Breast epithelium (tissue), 4 donors: Measurements from ENCODE around the gene SERPINA1. TPM values are rescaled to one million over a fixed set of nuclear protein-coding genes. Genes with fewer than 3 reads are reported as not detected.

Experiments used
- DNase-seq, 2 donors: peaks; one replicate each; pipeline ENCODE4 v3.0.0-alpha.2; 2019; ENCODE audit warnings: low spot score in 2 of 2
- H3K27ac ChIP-seq, 2 donors: fragments of 200-600 bp; sonication (generic) in 1 of 2; one replicate each; pipeline ENCODE4 v1.5.1; 2016 to 2019; ENCODE audit warnings: mild to moderate bottlenecking in 1 of 2
- H3K27me3 ChIP-seq, 2 donors: fragments of 200-600 bp; sonication (generic) in 1 of 2; one replicate each; pipeline versions ENCODE4 v1.5.1 to v1.6.0; 2017 to 2019; ENCODE audit warnings: control low read depth in 1 of 2, mild to moderate bottlenecking in 1 of 2
- H3K36me3 ChIP-seq: fragments of 200-600 bp; one replicate; pipeline ENCODE4 v1.5.1; 2019
- H3K4me1 ChIP-seq, 2 donors: fragments of 200-600 bp; sonication (generic); one replicate each; pipeline ENCODE4 v1.5.1; 2016 to 2019; ENCODE audit warnings: control low read depth in 1 of 2
- H3K4me3 ChIP-seq, 3 donors: fragments of 200-600 bp; sonication (generic); 1 replicate in 2 of 3; 2 replicates in 1 of 3; pipeline ENCODE4 v1.5.1; 2016 to 2019; ENCODE audit warnings: mild to moderate bottlenecking in 3 of 3, moderate library complexity in 2 of 3
- H3K9me3 ChIP-seq, 2 donors: fragments of 200-600 bp; sonication (generic) in 1 of 2; one replicate each; pipeline ENCODE4 v1.5.1; 2016 to 2019; ENCODE audit warnings: control low read depth in 1 of 2
- CTCF ChIP-seq, 3 donors: fragments of 450-650 bp; IDR thresholded peaks; one replicate each; pipeline ENCODE4 v1.5.1; 2016 to 2017; ENCODE audit warnings: antibody characterized with exemption in 3 of 3, mild to moderate bottlenecking in 3 of 3, moderate library complexity in 3 of 3
- POLR2A ChIP-seq: fragments of 450-650 bp; IDR thresholded peaks from one replicate; pipeline ENCODE4 v1.6.1; 2016; ENCODE audit warnings: antibody characterized with exemption, mild to moderate bottlenecking, moderate library complexity
- POLR2AphosphoS5 ChIP-seq, 3 donors: sonication (generic); formaldehyde crosslinking; IDR thresholded peaks; one replicate each; pipeline ENCODE4 v1.6.1; 2017; ENCODE audit warnings: antibody characterized with exemption in 3 of 3
- intact Hi-C: fragments of 100-400 bp; cut with DNase I; formaldehyde crosslinking; loops from one replicate; pipeline ENCODE4 v1.15.1; 2023; ENCODE audit warnings: low total_unique reads
- total RNA-seq, 3 donors: library from RNA; depleted of rRNA; stranded (reverse); fragments of >200 nt; gene quantifications; one replicate each; pipeline ENCODE4 v1.1.0, GENCODE V29; 2016

SERPINA1 gene
- total RNA-seq, 3 donors from 2014 or later = 7.5 to 200 (median 42.6) TPM

- peak overlapping the region in 2 of 3 donors; percentile 0 to 26 for H3K4me3 ChIP-seq
- DNase-seq = peak in 1 of 2 donors; percentile 45
- no peaks in the 10 kb centered on the region for H3K4me1 ChIP-seq
- no peaks in the 10 kb centered on the region for H3K9me3 ChIP-seq
- H3K27ac ChIP-seq = peak overlapping the region; percentile 37 to 79
- H3K36me3 ChIP-seq = no peaks in the 10 kb centered on the region
- intact Hi-C loops = no loop called here
- TF ChIP-seq CTCF (IDR thresholded peaks at IDR 0.05) = no peak
- no peak for TF ChIP-seq POLR2AphosphoS5 (IDR thresholded peaks at IDR 0.05)
- TF ChIP-seq POLR2A = no peak
- no peaks in the 10 kb centered on the region for H3K27me3 ChIP-seq
Observed at GRCh38 chr14:94390372-94391086, 2.1 kb upstream of the SERPINA1 start.

- no peaks in the 10 kb centered on the region for H3K27me3 ChIP-seq
- no peak for DNase-seq
- no peaks in the 10 kb centered on the region for H3K36me3 ChIP-seq
- intact Hi-C loops = no loop called here
- no peaks in the 10 kb centered on the region for H3K4me1 ChIP-seq
- no peaks in the 10 kb centered on the region for H3K9me3 ChIP-seq
- H3K27ac ChIP-seq = peak overlapping the region in 1 of 2 donors; percentile 79
- peak overlapping the region in 2 of 3 donors; percentile 0 to 26 for H3K4me3 ChIP-seq
- no peak for TF ChIP-seq CTCF (IDR thresholded peaks at IDR 0.05)
- TF ChIP-seq POLR2AphosphoS5 (IDR thresholded peaks at IDR 0.05) = no peak
- TF ChIP-seq POLR2A = no peak
Observed at GRCh38 chr14:94389731-94390371, 1.4 kb upstream of the SERPINA1 start.

DNA sequence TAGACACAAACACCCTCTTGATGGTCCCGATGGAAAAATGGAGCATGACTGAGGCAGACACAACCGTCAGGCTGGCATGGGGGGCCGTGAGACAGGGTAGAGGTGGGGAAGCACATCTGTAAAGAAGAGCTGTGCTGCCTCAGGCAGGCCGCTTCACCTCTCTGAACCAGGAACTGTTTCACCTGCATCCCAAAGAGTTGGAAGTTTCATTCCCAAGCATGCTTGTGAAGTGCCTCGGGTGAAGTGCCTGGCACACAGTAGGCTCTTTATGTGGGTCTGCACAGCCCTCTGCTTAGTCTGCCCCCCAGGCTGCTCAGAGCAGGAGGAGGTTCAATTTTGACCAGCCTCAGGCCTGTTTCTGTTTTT is 685 bp upstream of the SERPINA1 start:
- no peak overlapping the region for H3K4me3 ChIP-seq
- no peaks in the 10 kb centered on the region for H3K36me3 ChIP-seq
- peak overlapping the region in 1 of 2 donors; percentile 52 for H3K27ac ChIP-seq
- intact Hi-C loops = no loop called here
- H3K9me3 ChIP-seq = no peaks in the 10 kb centered on the region
- no peak for TF ChIP-seq POLR2AphosphoS5 (IDR thresholded peaks at IDR 0.05)
- no peak for TF ChIP-seq POLR2A
- TF ChIP-seq CTCF (IDR thresholded peaks at IDR 0.05) = no peak
- no peak for DNase-seq
- no peaks in the 10 kb centered on the region for H3K27me3 ChIP-seq
- H3K4me1 ChIP-seq = no peaks in the 10 kb centered on the region

DNA sequence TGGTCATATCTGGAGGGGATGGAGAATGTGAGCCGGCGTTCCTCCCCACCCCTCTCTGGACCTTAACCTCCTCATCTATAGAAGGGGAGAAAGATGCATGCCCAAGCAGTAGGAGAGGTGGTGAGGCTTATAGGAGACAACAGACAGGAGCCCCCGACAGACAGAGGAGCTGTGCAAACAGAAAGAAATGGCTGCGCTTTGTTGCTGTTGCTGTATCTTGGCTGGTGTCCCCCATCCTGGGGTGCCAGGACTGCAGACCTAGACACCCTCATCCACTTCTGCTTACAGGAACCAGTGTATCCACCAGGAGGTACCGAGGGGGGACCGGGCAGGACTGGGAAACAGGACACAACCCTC is 397 bp downstream of the SERPINA1 start:
- TF ChIP-seq POLR2AphosphoS5 (IDR thresholded peaks at IDR 0.05) = no peak

DNA sequence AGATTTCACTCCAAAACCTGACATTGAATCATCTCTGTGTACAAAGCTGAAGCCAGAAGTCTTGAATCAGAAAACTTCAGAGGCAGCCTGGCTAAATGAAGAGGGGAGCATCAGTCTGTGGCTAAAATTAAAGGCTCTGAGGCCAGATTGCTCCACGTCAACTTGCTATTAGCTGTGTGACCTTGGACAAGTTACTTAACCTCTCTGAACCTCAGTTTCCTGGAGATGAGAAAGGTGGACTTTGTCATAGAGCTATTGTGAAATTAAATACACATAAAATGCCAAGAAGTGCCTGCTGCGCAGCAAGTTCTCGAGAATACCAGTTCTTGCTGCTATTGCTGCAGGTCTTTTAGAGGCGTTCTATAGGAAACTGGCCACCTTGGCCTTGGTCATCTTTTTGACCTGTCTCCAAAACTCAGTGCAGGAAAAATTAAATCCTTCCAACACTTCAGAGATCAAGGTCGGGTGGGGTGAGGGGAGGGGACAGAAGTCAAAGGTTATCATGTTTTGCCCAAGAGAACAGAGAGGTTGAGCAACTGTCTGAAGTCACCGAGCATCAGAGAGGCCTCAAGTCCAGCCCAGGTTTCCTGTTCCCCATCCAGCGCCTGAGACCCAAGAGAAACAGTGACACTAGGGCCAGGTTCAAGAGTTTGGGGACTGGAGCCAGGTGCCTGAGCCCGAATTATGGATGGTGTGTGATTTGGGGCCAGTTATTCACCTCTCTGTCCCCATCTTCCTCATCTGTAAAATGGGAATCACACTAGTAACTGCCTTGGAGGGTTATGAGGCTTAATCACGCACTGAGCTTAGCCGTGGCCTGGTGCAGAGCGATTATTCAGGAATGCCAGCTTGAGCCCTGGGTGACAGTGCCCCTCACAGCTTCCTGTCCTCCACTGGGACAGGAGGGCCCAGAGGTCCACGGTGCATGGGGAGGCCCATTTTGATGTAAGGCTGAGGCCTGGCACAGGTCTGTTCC is 1.1 kb downstream of the SERPINA1 start:
- intact Hi-C loops = no loop called here
- Histone ChIP-seq H3K36me3 (no peaks in the 10 kb centered on the region), H3K4me1 (no peaks in the 10 kb centered on the region), H3K27ac (peak overlapping the region in 1 of 2 donors; percentile 14), H3K9me3 (no peaks in the 10 kb centered on the region), H3K4me3 (no peak overlapping the region), H3K27me3 (no peaks in the 10 kb centered on the region)
- DNase-seq = no peak
- TF ChIP-seq POLR2AphosphoS5 (IDR thresholded peaks at IDR 0.05) = no peak
- TF ChIP-seq CTCF (IDR thresholded peaks at IDR 0.05) = no peak
- no peak for TF ChIP-seq POLR2A

More for the DNA sequence above, 397 bp downstream of the SERPINA1 start:
- H3K36me3 ChIP-seq = no peaks in the 10 kb centered on the region
- H3K4me1 ChIP-seq = no peaks in the 10 kb centered on the region
- intact Hi-C loops = no loop called here
- H3K27ac ChIP-seq = peak overlapping the region; percentile 8 to 52
- H3K27me3 ChIP-seq = no peaks in the 10 kb centered on the region
- no peak for DNase-seq
- no peaks in the 10 kb centered on the region for H3K9me3 ChIP-seq
- peak overlapping the region in 2 of 3 donors; percentile 22 to 41 for H3K4me3 ChIP-seq
